GM12873 (cell line): ENCODE measurements around the gene KATNB1.

ENCODE experiments used
- TF ChIP-seq, protein P1 (sequence below): IDR thresholded peaks from 2 replicates; pipeline ENCODE4 v1.5.1; 2012; ENCODE audit warnings: low read depth, mild to moderate bottlenecking, moderate library complexity, low read length, control low read depth; ENCODE audit not compliant: insufficient read depth; ENCODE audit errors: missing control alignments

Gene KATNB1

DNA sequence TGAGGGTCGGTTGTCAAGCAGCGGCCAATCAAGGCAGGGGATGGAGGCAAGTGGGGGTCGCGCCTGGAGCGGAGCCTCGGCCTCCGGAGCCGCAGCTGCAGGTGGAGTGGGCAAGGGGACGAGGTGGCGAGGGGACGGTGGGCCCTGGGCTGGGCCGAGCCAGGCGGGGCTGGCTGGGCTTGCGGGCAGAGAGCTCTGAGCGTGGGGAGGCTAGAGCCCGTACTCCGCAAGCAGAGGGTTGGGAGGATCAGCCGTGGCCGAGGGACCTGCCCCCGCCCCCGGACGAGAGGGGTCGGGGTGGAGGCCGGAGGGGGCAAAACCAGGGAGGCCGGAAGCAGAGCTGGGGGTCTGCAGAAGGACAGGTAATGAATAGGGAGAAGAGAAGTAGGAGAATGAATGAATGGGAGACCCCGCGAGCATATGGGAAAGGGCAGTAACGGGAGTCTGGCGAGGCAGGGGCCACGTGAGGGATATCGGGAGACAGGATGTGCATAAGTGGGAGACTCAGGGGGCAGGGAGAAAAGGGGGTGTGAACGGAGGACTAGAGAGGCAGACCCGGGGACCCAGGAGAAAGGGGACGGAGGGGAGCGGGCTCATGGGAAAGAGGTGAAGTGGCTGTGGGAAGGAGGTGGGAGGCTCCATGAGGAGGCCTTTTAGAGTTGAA, at the start of gene KATNB1:
Gene KATNB1, plus strand, starts transcription at position 16 of the 664 bp plus-strand sequence. CDS start 1,474 bp downstream, outside the sequence.
- TF ChIP-seq, protein P1, sequence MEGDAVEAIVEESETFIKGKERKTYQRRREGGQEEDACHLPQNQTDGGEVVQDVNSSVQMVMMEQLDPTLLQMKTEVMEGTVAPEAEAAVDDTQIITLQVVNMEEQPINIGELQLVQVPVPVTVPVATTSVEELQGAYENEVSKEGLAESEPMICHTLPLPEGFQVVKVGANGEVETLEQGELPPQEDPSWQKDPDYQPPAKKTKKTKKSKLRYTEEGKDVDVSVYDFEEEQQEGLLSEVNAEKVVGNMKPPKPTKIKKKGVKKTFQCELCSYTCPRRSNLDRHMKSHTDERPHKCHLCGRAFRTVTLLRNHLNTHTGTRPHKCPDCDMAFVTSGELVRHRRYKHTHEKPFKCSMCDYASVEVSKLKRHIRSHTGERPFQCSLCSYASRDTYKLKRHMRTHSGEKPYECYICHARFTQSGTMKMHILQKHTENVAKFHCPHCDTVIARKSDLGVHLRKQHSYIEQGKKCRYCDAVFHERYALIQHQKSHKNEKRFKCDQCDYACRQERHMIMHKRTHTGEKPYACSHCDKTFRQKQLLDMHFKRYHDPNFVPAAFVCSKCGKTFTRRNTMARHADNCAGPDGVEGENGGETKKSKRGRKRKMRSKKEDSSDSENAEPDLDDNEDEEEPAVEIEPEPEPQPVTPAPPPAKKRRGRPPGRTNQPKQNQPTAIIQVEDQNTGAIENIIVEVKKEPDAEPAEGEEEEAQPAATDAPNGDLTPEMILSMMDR = no peak

GRCh38 chr16:57686577-57686976, 49.0 kb upstream of the KATNB1 start:
- TF ChIP-seq, protein P1 = no peak

DNA sequence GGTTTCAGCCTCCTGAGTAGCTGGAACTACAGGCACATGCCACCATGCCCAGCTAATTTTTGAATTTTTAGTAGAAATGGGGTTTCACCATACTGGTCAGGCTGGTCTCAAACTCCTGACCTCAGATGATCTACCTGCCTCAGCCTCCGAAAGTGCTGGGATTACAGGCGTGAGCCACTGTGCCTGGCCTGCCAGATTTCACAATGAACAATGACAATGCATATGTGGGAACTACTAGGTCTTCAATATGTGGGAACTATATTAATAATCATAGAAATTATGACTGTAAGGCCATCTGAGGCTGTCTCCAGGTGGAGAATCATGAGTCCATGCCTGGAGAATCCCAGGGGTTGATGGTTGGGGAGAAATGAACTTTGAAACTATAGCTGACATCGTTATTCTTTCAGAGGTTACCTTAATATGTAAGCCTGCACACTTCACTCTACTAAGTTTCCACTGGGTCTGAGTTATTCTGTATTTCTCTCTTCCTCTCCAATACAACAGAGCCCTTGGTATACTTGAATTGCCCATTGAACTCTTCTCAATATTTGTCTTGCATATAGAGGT, 48.1 kb upstream of the KATNB1 start:
- TF ChIP-seq, protein P1 = no peak

GRCh38 chr16:57688487-57688986, 47.0 kb upstream of the KATNB1 start:
- TF ChIP-seq, protein P1 = no peak

- TF ChIP-seq, protein P1 = no peak
Observed at GRCh38 chr16:57688987-57689761, 46.4 kb upstream of the KATNB1 start.

- TF ChIP-seq, protein P1 = no peak
Observed at GRCh38 chr16:57689762-57690558, 45.6 kb upstream of the KATNB1 start.
